Germinal center (tissue), 1 donor: ENCODE results near the gene IGHMBP2.

Experiments used
- DNase-seq: peaks from one replicate; pipeline ENCODE4 v3.0.0; 2012; ENCODE audit warnings: mixed read lengths, low spot score

IGHMBP2 gene

GRCh38 chr11:68939583-68940555 lies 36.2 kb downstream of the IGHMBP2 start:
- no peak for DNase-seq

GRCh38 chr11:68940651-68941323 lies 37.1 kb downstream of the IGHMBP2 start:
- DNase-seq, result no peak

- DNase-seq, result no peak
Observed at GRCh38 chr11:68941324-68942094, 37.8 kb downstream of the IGHMBP2 start.

DNA sequence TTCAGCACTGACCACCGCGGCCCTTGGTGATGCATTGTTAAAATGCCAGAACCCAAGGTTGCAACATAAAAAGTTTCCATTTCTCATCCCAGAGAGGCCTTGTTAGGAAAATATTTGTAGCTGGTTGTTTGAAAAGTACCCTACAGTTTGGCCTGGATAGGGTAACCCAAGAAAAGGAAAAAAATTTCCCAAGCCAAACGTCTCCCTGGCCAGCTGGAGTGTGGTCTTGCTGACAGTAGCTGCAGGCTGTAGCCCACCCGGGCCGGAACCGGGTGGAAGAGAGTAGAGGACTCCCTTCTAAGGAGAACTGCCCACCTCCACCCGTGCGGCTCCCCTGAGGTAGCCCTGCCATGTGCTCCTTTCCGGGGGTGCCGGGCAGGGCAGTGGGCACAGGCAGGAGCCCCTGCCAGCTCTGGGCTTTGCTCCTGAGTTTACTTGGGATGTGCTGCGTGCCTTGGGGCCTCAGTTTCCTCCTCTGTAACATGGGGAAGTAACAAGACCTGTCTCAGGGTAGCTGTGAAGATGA lies 38.5 kb downstream of the IGHMBP2 start:
- DNase-seq, result no peak

DNA sequence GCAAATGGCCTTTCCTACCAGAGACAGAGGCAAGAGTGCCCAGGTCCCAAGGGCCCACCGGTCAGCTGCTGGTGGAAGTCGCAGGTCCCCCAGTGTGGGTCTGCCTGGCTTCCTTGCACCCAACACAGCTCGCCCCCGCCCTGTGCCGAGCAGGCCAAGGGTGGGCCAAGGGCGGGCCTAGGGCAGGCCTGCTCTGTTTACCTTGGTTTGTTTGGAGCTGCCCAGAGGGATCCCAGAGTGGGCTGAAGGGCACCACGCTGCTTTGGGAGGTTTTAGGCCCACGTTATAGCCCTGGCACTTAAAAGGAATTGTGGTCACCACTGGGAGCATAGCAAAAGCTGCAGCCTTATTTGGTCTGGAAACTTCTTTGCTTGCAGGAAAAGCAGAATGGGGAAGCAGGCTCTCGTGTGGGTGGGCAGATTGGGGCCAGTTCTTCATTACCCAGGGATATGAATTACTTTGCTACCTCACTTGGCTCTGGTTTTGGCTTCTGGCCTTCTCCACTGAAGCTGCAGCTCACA lies 39.1 kb downstream of the IGHMBP2 start:
- no peak for DNase-seq

GRCh38 chr11:68946416-68947090 lies 42.9 kb downstream of the IGHMBP2 start:
- no peak for DNase-seq

- DNase-seq, result no peak
Observed at GRCh38 chr11:68947151-68947550, 43.5 kb downstream of the IGHMBP2 start.

- no peak for DNase-seq
Observed at GRCh38 chr11:68948496-68948895, 44.8 kb downstream of the IGHMBP2 start.

GRCh38 chr11:68948935-68949334 lies 45.2 kb downstream of the IGHMBP2 start:
- DNase-seq, result no peak

DNA sequence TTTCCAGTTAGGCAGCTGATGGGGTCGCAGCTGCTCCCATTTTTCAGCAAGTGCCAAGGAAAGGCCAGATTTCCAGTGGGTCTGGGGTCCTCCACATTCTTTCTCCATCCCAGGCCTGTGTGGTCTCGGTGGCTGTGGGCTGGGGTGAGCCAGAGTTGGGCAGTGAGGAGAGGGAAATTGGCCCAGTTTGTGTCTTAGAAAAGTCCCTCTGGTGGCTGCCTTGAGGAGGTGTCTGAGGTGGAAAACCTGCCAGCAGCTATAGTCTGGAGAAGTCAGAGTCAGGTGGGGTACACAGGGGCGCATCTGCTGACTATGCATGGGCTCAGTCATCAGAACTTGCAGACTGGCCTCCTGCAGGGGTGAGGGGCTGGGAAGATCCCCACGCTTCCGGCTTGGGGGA lies 46.6 kb downstream of the IGHMBP2 start:
- peak; percentile 40 for DNase-seq

GRCh38 chr11:68950762-68951161 lies 47.1 kb downstream of the IGHMBP2 start:
- no peak for DNase-seq

GRCh38 chr11:68954836-68955606 lies 51.3 kb downstream of the IGHMBP2 start:
- no peak for DNase-seq

DNA sequence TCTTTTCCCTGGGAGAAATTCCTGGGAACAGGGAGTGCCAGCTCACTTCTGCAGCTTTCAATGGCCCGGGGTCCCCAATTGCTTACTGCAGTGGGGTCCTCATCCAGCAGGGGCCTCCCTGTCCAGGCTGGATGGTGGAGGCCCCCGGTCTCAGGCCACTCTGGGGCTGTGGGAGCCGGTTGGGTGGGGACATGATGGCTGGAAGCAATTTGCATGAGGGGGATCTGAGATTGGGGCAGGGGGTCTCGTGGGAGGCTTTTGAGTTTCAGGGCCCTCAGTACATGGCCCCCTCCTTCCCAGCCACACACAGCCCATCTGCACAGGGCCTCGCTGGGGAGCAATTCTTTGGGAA lies 51.9 kb downstream of the IGHMBP2 start:
- DNase-seq, result no peak

GRCh38 chr11:68956142-68956541 lies 52.5 kb downstream of the IGHMBP2 start:
- peak; percentile 59 for DNase-seq

- no peak for DNase-seq
Observed at GRCh38 chr11:68956547-68957254, 53.0 kb downstream of the IGHMBP2 start.

DNA sequence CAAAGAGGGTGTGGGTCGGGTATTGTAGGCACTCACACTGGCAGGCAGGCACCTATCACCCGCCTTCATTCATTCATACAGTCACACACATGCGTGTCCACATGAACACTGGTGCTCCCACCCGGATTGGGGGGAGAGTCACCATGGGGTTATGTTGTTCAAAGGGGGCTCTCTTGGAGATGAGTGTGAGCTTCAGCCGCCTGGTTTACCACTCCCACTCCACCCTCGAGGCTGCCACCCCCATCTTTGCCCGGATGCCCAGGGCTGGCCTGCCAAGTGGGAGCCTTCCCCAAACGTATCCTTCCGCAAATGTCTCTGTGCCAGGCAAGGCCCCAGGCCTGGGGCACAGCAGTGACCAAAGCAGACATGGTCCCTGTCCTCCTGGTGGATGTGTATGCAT lies 54.5 kb downstream of the IGHMBP2 start:
- no peak for DNase-seq

- DNase-seq, result no peak
Observed at GRCh38 chr11:68959465-68960293, 56.0 kb downstream of the IGHMBP2 start.

- DNase-seq, result no peak
Observed at GRCh38 chr11:68960294-68961071, 56.8 kb downstream of the IGHMBP2 start.
